DMS 273 (cell line): ENCODE data around the gene CGREF1.
"Not testable (repeated sequence)": the region's sequence is repeated elsewhere in the genome, so short reads cannot be mapped to it uniquely, and the experiment has no call there.

ENCODE experiments used
- DNase-seq: peaks from one replicate; lab custom pipeline; 2025; ENCODE audit not compliant: unreplicated experiment; lab: John Stamatoyannopoulos, UW

Gene CGREF1

GRCh38 chr2:27115519-27115918 is 3.4 kb downstream of the CGREF1 start:
- DNase-seq, result no peak

- not testable (repeated sequence) for DNase-seq
Observed at GRCh38 chr2:27111392-27112078, 7.4 kb downstream of the CGREF1 start.

- not testable (repeated sequence) for DNase-seq
Observed at GRCh38 chr2:27110603-27111352, 8.2 kb downstream of the CGREF1 start.

- no peak for DNase-seq
Observed at GRCh38 chr2:27109083-27109482, 9.8 kb downstream of the CGREF1 start.

GRCh38 chr2:27108221-27108620 is 10.7 kb downstream of the CGREF1 start:
- no peak for DNase-seq

- no peak for DNase-seq
Observed at GRCh38 chr2:27105981-27106380, 12.9 kb downstream of the CGREF1 start.

GRCh38 chr2:27102329-27102728 is 16.6 kb downstream of the CGREF1 start:
- no peak for DNase-seq

GRCh38 chr2:27100036-27100435 is 18.9 kb downstream of the CGREF1 start:
- DNase-seq, result no peak

GRCh38 chr2:27099334-27099955 is 19.5 kb downstream of the CGREF1 start:
- no peak for DNase-seq

- DNase-seq, result no peak
Observed at GRCh38 chr2:27097341-27097740, 21.6 kb downstream of the CGREF1 start.

- DNase-seq, result no peak
Observed at GRCh38 chr2:27096748-27097297, 22.1 kb downstream of the CGREF1 start.

GRCh38 chr2:27095745-27096651 is 22.9 kb downstream of the CGREF1 start:
- peak; percentile 91 for DNase-seq

- no peak for DNase-seq
Observed at GRCh38 chr2:27095427-27095744, 23.5 kb downstream of the CGREF1 start.

GRCh38 chr2:27094353-27094984 is 24.5 kb downstream of the CGREF1 start:
- no peak for DNase-seq

GRCh38 chr2:27093430-27094352 is 25.2 kb downstream of the CGREF1 start:
- no peak for DNase-seq

- DNase-seq, result no peak
Observed at GRCh38 chr2:27092696-27093429, 26.1 kb downstream of the CGREF1 start.

GRCh38 chr2:27091746-27092695 is 26.9 kb downstream of the CGREF1 start:
- no peak for DNase-seq
